HEK293T (cell line): Measurements from ENCODE around the gene COP1.

Experiments used
- ARNT ChIP-seq: fragments of 450-650 bp; IDR thresholded peaks from 2 replicates; pipeline ENCODE4 v1.6.1; 2017; ENCODE audit warnings: mild to moderate bottlenecking
- BHLHE40 ChIP-seq: fragments of 450-650 bp; IDR thresholded peaks from 2 replicates; pipeline ENCODE4 v1.6.1; 2016; ENCODE audit warnings: mild to moderate bottlenecking, moderate library complexity, borderline replicate concordance
- CTBP1 ChIP-seq: fragments of 450-650 bp; IDR thresholded peaks from 2 replicates; pipeline ENCODE4 v1.6.1; 2016; ENCODE audit warnings: borderline replicate concordance
- ELF4 ChIP-seq: fragments of 450-650 bp; IDR thresholded peaks from 2 replicates; pipeline ENCODE4 v1.6.1; 2017; ENCODE audit warnings: antibody characterized with exemption
- FOXA1 ChIP-seq: fragments of 450-650 bp; IDR thresholded peaks from 2 replicates; pipeline ENCODE4 v1.6.1; 2016; ENCODE audit warnings: mild to moderate bottlenecking
- FOXK2 ChIP-seq: fragments of 450-650 bp; IDR thresholded peaks from 2 replicates; pipeline ENCODE4 v1.6.1; 2016; ENCODE audit warnings: mild to moderate bottlenecking
- FOXM1 ChIP-seq: fragments of 450-650 bp; IDR thresholded peaks from 2 replicates; pipeline ENCODE4 v1.6.1; 2017; ENCODE audit warnings: mild to moderate bottlenecking, borderline replicate concordance
- HDGF ChIP-seq: fragments of 450-650 bp; IDR thresholded peaks from 2 replicates; pipeline ENCODE4 v1.6.1; 2017; ENCODE audit warnings: antibody characterized with exemption, borderline replicate concordance
- L3MBTL2 ChIP-seq: fragments of 450-650 bp; conservative IDR thresholded peaks from 2 replicates; pipeline ENCODE4 v1.6.1; 2016; ENCODE audit warnings: mild to moderate bottlenecking
- NFRKB ChIP-seq: fragments of 450-650 bp; IDR thresholded peaks from 2 replicates; pipeline ENCODE4 v1.6.1; 2016; ENCODE audit warnings: mild to moderate bottlenecking, moderate library complexity
- SP1 ChIP-seq: fragments of 450-650 bp; IDR thresholded peaks from 2 replicates; pipeline ENCODE4 v1.6.1; 2017
- SUZ12 ChIP-seq: fragments of 450-650 bp; IDR thresholded peaks from 2 replicates; pipeline ENCODE4 v1.6.1; 2016; ENCODE audit warnings: mild to moderate bottlenecking
- TARDBP ChIP-seq: fragments of 450-650 bp; IDR thresholded peaks from 2 replicates; pipeline ENCODE4 v1.6.1; 2016

DNA sequence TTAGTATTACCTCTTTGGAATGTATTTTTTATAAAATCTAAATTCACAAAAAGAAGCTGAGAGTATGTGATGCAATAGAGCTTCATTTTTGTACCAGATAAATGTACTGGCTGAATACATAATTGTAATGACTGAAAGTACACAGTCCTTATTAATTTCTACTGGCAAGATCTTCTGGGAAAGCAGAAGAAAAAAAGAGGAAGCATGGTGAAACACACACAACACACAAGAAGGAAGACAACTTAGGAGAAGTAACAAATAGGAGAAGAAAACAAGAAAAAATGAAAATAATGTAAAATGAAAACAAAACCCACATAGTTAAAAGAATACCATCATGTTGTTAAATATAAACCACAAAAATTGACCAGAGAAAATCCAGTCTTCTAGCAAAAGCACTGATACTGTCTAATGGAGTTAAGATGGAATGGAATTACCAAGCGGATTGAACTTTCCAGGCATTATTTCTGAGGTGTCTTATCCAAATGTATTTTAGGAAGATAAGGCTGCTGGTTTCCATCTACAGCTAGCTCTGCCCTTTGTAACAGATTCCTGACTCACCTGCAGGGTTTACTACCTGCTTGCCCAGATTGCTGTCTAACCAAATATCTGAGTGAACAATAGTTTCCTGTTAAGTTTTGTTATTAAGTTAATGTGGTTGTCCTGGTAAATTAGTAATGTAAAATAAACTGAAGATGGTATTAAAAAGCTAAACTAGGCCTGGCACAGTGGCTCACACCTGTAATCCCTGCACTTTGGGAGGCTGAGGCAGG, 4.5 kb upstream of the COP1 start:
- TF ChIP-seq FOXA1 (no peak), FOXM1 (no peak), HDGF (no peak), ARNT (no peak), BHLHE40 (no peak), CTBP1 (no peak), SP1 (no peak), NFRKB (no peak), L3MBTL2 (no peak), TARDBP (no peak), FOXK2 (no peak), ELF4 (no peak), SUZ12 (no peak)
